ENCODE data around the gene TANGO2.
A peak's percentile ranks its signal among the peaks of the same experiment; 100 is the strongest.

The TANGO2 gene

GRCh38 chr22:20110359-20110985 is 89.6 kb downstream of the TANGO2 start:
- Mint-ChIP-seq H3K9me3 (no peaks in the 10 kb centered on the region), H3K36me3 (peaks cover 14% of the 10 kb centered on the region), H3K27ac (no peak overlapping the region), H3K4me3 (no peak overlapping the region), H3K4me1 (peaks cover 9% of the 10 kb centered on the region), H3K27me3 (no peaks in the 10 kb centered on the region)
- no peak for DNase-seq (ENCODE audit: low spot score in 2 of 2)
- ATAC-seq (ENCODE audit: low read depth): no peak

GRCh38 chr22:20111045-20111688 is 90.3 kb downstream of the TANGO2 start:
- Mint-ChIP-seq H3K36me3 (peaks cover 14% of the 10 kb centered on the region), H3K27me3 (no peaks in the 10 kb centered on the region), H3K9me3 (no peaks in the 10 kb centered on the region), H3K4me1 (peaks cover 9% of the 10 kb centered on the region), H3K4me3 (no peak overlapping the region), H3K27ac (no peak overlapping the region)
- DNase-seq (ENCODE audit: low spot score in 2 of 2) (no peak), ATAC-seq (ENCODE audit: low read depth) (peak; percentile 70)

GRCh38 chr22:20111689-20112622 is 91.0 kb downstream of the TANGO2 start:
- no peaks in the 10 kb centered on the region for H3K27me3 Mint-ChIP-seq
- DNase-seq (ENCODE audit: low spot score in 2 of 2) (no peak), ATAC-seq (ENCODE audit: low read depth) (no peak)
- no peak overlapping the region for H3K4me3 Mint-ChIP-seq
- no peaks in the 10 kb centered on the region for H3K9me3 Mint-ChIP-seq
- peaks cover 12% of the 10 kb centered on the region for H3K36me3 Mint-ChIP-seq
- peak overlapping the region; percentile 72 for H3K27ac Mint-ChIP-seq
- H3K4me1 Mint-ChIP-seq: peaks cover 15% of the 10 kb centered on the region

- H3K27me3 Mint-ChIP-seq: no peaks in the 10 kb centered on the region
- DNase-seq (ENCODE audit: low spot score in 2 of 2) (no peak), ATAC-seq (ENCODE audit: low read depth) (no peak)
These were observed 92.0 kb downstream of the TANGO2 start for GRCh38 chr22:20112623-20113511.

GRCh38 chr22:20113551-20114310 is 92.8 kb downstream of the TANGO2 start:
- ATAC-seq (ENCODE audit: low read depth): no peak
- Mint-ChIP-seq H3K36me3 (peaks cover 6% of the 10 kb centered on the region), H3K27me3 (no peaks in the 10 kb centered on the region), H3K27ac (no peak overlapping the region), H3K4me3 (no peak overlapping the region), H3K4me1 (peaks cover 16% of the 10 kb centered on the region), H3K9me3 (no peaks in the 10 kb centered on the region)
- DNase-seq (ENCODE audit: low spot score in 2 of 2): no peak

More at GRCh38 chr22:20112623-20113511, 92.0 kb downstream of the TANGO2 start:
- Mint-ChIP-seq H3K36me3 (peaks cover 10% of the 10 kb centered on the region), H3K27ac (no peak overlapping the region), H3K4me1 (peaks cover 15% of the 10 kb centered on the region), H3K4me3 (no peak overlapping the region), H3K9me3 (no peaks in the 10 kb centered on the region)

GRCh38 chr22:20114506-20115475 is 93.9 kb downstream of the TANGO2 start:
- H3K9me3 Mint-ChIP-seq: no peaks in the 10 kb centered on the region
- H3K27me3 Mint-ChIP-seq: no peaks in the 10 kb centered on the region
- peaks cover 7% of the 10 kb centered on the region for H3K36me3 Mint-ChIP-seq
- H3K4me3 Mint-ChIP-seq: peak overlapping the region; percentile 62
- no peak for DNase-seq (ENCODE audit: low spot score in 2 of 2)
- ATAC-seq (ENCODE audit: low read depth): no peak
- peak overlapping the region; percentile 89 for H3K27ac Mint-ChIP-seq
- H3K4me1 Mint-ChIP-seq: peaks cover 18% of the 10 kb centered on the region

GRCh38 chr22:20115691-20116375 is 94.9 kb downstream of the TANGO2 start, which contains the start of gene RANBP1:
Gene RANBP1 (plus strand): TSS chr22:20116104. CDS start chr22:20116185, 81 bp downstream.
- Mint-ChIP-seq H3K4me1 (peaks cover 20% of the 10 kb centered on the region), H3K4me3 (peak within 1 kb of the TSS; percentile 95), H3K27me3 (no peaks in the 10 kb centered on the region), H3K9me3 (no peaks in the 10 kb centered on the region), H3K27ac (peak within 1 kb of the TSS; percentile 95), H3K36me3 (peaks cover 7% of the 10 kb centered on the region)
- no peak for DNase-seq (ENCODE audit: low spot score in 2 of 2)
- no peak for ATAC-seq (ENCODE audit: low read depth)

- DNase-seq (ENCODE audit: low spot score in 2 of 2) (no peak), ATAC-seq (ENCODE audit: low read depth) (no peak)
- Mint-ChIP-seq H3K27ac (peak overlapping the region; percentile 95), H3K36me3 (peaks cover 7% of the 10 kb centered on the region), H3K4me1 (peaks cover 18% of the 10 kb centered on the region), H3K9me3 (no peaks in the 10 kb centered on the region), H3K4me3 (peak overlapping the region; percentile 95), H3K27me3 (no peaks in the 10 kb centered on the region)
These were observed 95.6 kb downstream of the TANGO2 start for GRCh38 chr22:20116376-20116950.
